GM18507 (cell line): ENCODE results near the gene PPM1A.

Source experiments
- DNase-seq: peaks from one replicate; pipeline ENCODE4 v3.0.0; 2011; ENCODE audit warnings: low read depth; ENCODE audit not compliant: insufficient read length; ENCODE audit errors: extremely low spot score
- FAIRE-seq: peaks from 2 replicates; lab custom pipeline; 2011; peaks lifted over from hg19 to GRCh38; lab: Jason Lieb, UNC

Gene PPM1A

DNA sequence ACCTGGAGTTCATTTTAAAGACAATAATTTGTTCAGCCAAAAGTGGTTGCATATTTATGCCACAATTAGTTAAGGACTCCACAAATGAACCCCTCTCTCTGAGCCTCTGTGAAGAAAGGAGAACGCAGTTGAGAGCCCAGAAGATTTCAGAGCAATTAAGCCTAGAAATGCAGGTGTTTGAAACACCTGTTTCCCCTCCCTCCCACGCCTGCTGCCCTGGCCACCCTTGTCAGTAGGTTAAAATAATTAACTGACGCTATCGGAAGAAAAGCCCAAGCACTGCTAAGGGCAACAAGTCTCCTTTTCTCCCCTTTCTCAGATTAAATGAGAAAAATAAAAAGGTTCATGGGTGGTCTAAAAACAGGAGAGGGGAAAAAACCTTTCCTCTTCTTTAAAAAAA lies 99.2 kb downstream of the PPM1A start:
- DNase-seq (no peak), FAIRE-seq (no peak)
